HEK293T (cell line): ENCODE measurements around the gene TSSK3.
"Not testable (repeated sequence)": the region's sequence is repeated elsewhere in the genome, so short reads cannot be mapped to it uniquely, and the experiment has no call there.

Experiments used
- CTCF ChIA-PET: fragments of 350-600 bp; formaldehyde crosslinking; extraction: SDS; loops from one replicate; lab custom pipeline; 2021; ENCODE audit warnings: antibody characterized with exemption, inconsistent platforms; lab: Yijun Ruan, JAX
- POLR2A ChIA-PET: fragments of 350-600 bp; formaldehyde crosslinking; extraction: SDS; loops from one replicate; lab custom pipeline; 2020; ENCODE audit warnings: antibody characterized with exemption, inconsistent platforms; lab: Yijun Ruan, JAX
- DNase-seq: peaks from one replicate; pipeline ENCODE4 v3.0.0; 2012; ENCODE audit warnings: mixed read lengths; ENCODE audit errors: extremely low spot score
- ARNT ChIP-seq: fragments of 450-650 bp; IDR thresholded peaks from 2 replicates; pipeline ENCODE4 v1.6.1; 2017; ENCODE audit warnings: mild to moderate bottlenecking
- BHLHE40 ChIP-seq: fragments of 450-650 bp; IDR thresholded peaks from 2 replicates; pipeline ENCODE4 v1.6.1; 2016; ENCODE audit warnings: mild to moderate bottlenecking, moderate library complexity, borderline replicate concordance
- CTBP1 ChIP-seq: fragments of 450-650 bp; IDR thresholded peaks from 2 replicates; pipeline ENCODE4 v1.6.1; 2016; ENCODE audit warnings: borderline replicate concordance
- ELF4 ChIP-seq: fragments of 450-650 bp; IDR thresholded peaks from 2 replicates; pipeline ENCODE4 v1.6.1; 2017; ENCODE audit warnings: antibody characterized with exemption
- FOXA1 ChIP-seq: fragments of 450-650 bp; IDR thresholded peaks from 2 replicates; pipeline ENCODE4 v1.6.1; 2016; ENCODE audit warnings: mild to moderate bottlenecking
- FOXK2 ChIP-seq: fragments of 450-650 bp; IDR thresholded peaks from 2 replicates; pipeline ENCODE4 v1.6.1; 2016; ENCODE audit warnings: mild to moderate bottlenecking
- FOXM1 ChIP-seq: fragments of 450-650 bp; IDR thresholded peaks from 2 replicates; pipeline ENCODE4 v1.6.1; 2017; ENCODE audit warnings: mild to moderate bottlenecking, borderline replicate concordance
- HDGF ChIP-seq: fragments of 450-650 bp; IDR thresholded peaks from 2 replicates; pipeline ENCODE4 v1.6.1; 2017; ENCODE audit warnings: antibody characterized with exemption, borderline replicate concordance
- L3MBTL2 ChIP-seq: fragments of 450-650 bp; conservative IDR thresholded peaks from 2 replicates; pipeline ENCODE4 v1.6.1; 2016; ENCODE audit warnings: mild to moderate bottlenecking
- LEF1 ChIP-seq: fragments of 450-650 bp; IDR thresholded peaks from 2 replicates; pipeline ENCODE4 v1.6.1; 2017; ENCODE audit warnings: mild to moderate bottlenecking, borderline replicate concordance
- NFRKB ChIP-seq: fragments of 450-650 bp; IDR thresholded peaks from 2 replicates; pipeline ENCODE4 v1.6.1; 2016; ENCODE audit warnings: mild to moderate bottlenecking, moderate library complexity
- PKNOX1 ChIP-seq: fragments of 450-650 bp; IDR thresholded peaks from 2 replicates; pipeline ENCODE4 v1.6.1; 2016
- SP1 ChIP-seq: fragments of 450-650 bp; IDR thresholded peaks from 2 replicates; pipeline ENCODE4 v1.6.1; 2017
- SUZ12 ChIP-seq: fragments of 450-650 bp; IDR thresholded peaks from 2 replicates; pipeline ENCODE4 v1.6.1; 2016; ENCODE audit warnings: mild to moderate bottlenecking
- TARDBP ChIP-seq: fragments of 450-650 bp; IDR thresholded peaks from 2 replicates; pipeline ENCODE4 v1.6.1; 2016
- ZNF384 ChIP-seq: fragments of 450-650 bp; IDR thresholded peaks from 2 replicates; pipeline ENCODE4 v1.6.1; 2016

TSSK3 gene

GRCh38 chr1:32351399-32352238 lies 10.7 kb upstream of the TSSK3 start:
- TF ChIP-seq ARNT, result 0 out of 2 replicates have a peak, but pooled peaks have one; percentile 61
- TF ChIP-seq ELF4, result no peak
- DNase-seq, result peak; percentile 100
- POLR2A ChIA-PET, result interaction anchor here (0.8 to 6.2 kb wide), 13 partner anchors 10 to 278 kb away, joined by 3 to 33 read pairs (median 3); partner anchors contain the start of genes BSDC1, HDAC1, IQCC and MARCKSL1
- CTCF ChIA-PET, result interaction anchor here (1.3 kb wide), 1 partner anchor 61 kb away, joined by 3 read pairs; no protein-coding TSS in a partner anchor

GRCh38 chr1:32352239-32352745 lies 10.0 kb upstream of the TSSK3 start:
- POLR2A ChIA-PET, result interaction anchor here (0.8 to 6.2 kb wide), 7 partner anchors 13 to 279 kb away, joined by 3 to 33 read pairs (median 4); partner anchors contain the start of genes BSDC1, HDAC1, MARCKSL1 and ZBTB8B
- TF ChIP-seq L3MBTL2 (no peak), CTBP1 (no peak)
- no peak for DNase-seq
- CTCF ChIA-PET, result interaction anchor here (0.5 to 1.3 kb wide), 3 partner anchors 16 to 1551 kb away, joined by 3 read pairs; partner anchors contain the start of gene MARCKSL1

- no peak for TF ChIP-seq ARNT
- no peak for TF ChIP-seq L3MBTL2
- TF ChIP-seq SP1, result no peak
- TF ChIP-seq TARDBP, result no peak
- no peak for TF ChIP-seq ELF4
- TF ChIP-seq BHLHE40, result no peak
- TF ChIP-seq HDGF, result no peak
- no peak for TF ChIP-seq CTBP1
- TF ChIP-seq FOXM1, result no peak
- no peak for TF ChIP-seq FOXK2
- no peak for TF ChIP-seq LEF1
- no peak for TF ChIP-seq FOXA1
- TF ChIP-seq ZNF384, result no peak
- no peak for TF ChIP-seq SUZ12
- TF ChIP-seq NFRKB, result no peak
- TF ChIP-seq PKNOX1, result no peak
- ChIA-PET CTCF (interaction anchor here (0.5 to 1.3 kb wide), 3 partner anchors 17 to 1551 kb away, joined by 3 read pairs; partner anchors contain the start of gene MARCKSL1), POLR2A (interaction anchor here (0.9 to 6.2 kb wide), 6 partner anchors 13 to 279 kb away, joined by 3 to 33 read pairs (median 4); partner anchors contain the start of genes BSDC1, MARCKSL1 and ZBTB8B)
- DNase-seq, result no peak
These were observed 9.4 kb upstream of the TSSK3 start for GRCh38 chr1:32352831-32353383.

- TF ChIP-seq SUZ12 (no peak), NFRKB (no peak), LEF1 (no peak), HDGF (no peak), ARNT (no peak), SP1 (no peak), FOXK2 (no peak), PKNOX1 (no peak), TARDBP (no peak)
- DNase-seq, result no peak
- ChIA-PET POLR2A (interaction anchor here (0.8 to 6.2 kb wide), 3 partner anchors 9 to 41 kb away, joined by 3 to 33 read pairs (median 4); partner anchors contain the start of genes BSDC1, MARCKSL1 and TSSK3), CTCF (interaction anchor here (1.3 kb wide), 1 partner anchor 62 kb away, joined by 3 read pairs; no protein-coding TSS in a partner anchor)
These were observed 8.9 kb upstream of the TSSK3 start for GRCh38 chr1:32353431-32353830.

- TF ChIP-seq PKNOX1, result no peak
- TF ChIP-seq FOXK2, result no peak
- no peak for TF ChIP-seq ZNF384
- TF ChIP-seq LEF1, result no peak
- TF ChIP-seq SP1, result no peak
- TF ChIP-seq NFRKB, result no peak
- TF ChIP-seq ELF4, result no peak
- TF ChIP-seq TARDBP, result no peak
- TF ChIP-seq HDGF, result no peak
- TF ChIP-seq L3MBTL2, result no peak
- no peak for TF ChIP-seq BHLHE40
- no peak for TF ChIP-seq ARNT
- no peak for TF ChIP-seq SUZ12
- TF ChIP-seq FOXM1, result no peak
- TF ChIP-seq CTBP1, result no peak
- no peak for TF ChIP-seq FOXA1
- POLR2A ChIA-PET, result interaction anchor here (0.7 to 6.2 kb wide), 5 partner anchors 9 to 57 kb away, joined by 3 to 33 read pairs (median 3); partner anchors contain the start of genes BSDC1, MARCKSL1 and TSSK3
- CTCF ChIA-PET, result no interaction called here
- no peak for DNase-seq
These were observed 8.3 kb upstream of the TSSK3 start for GRCh38 chr1:32353886-32354570.

GRCh38 chr1:32355778-32356177 lies 6.6 kb upstream of the TSSK3 start:
- CTCF ChIA-PET, DNase-seq: not testable (repeated sequence)
- POLR2A ChIA-PET, result interaction anchor here (6.2 kb wide), 1 partner anchor 20 kb away, joined by 33 read pairs; the partner anchor contains the start of gene MARCKSL1
